ENCODE measurements around the gene RPA3. TPM values are rescaled to one million over a fixed set of nuclear protein-coding genes. Genes with fewer than 3 reads are reported as not detected.

RPA3 gene
- total RNA-seq: 33.7 and 50.7 TPM in 2 replicates

- H3K4me3 ChIP-seq (ENCODE audit: low read depth, low read length): no peak within 1 kb of the TSS
- TF ChIP-seq CTCF (conservative IDR thresholded peaks at IDR 0.05; ENCODE audit: low read depth, low read length): no peak
- no peak for DNase-seq (ENCODE audit: low read depth)
Measured at GRCh38 chr7:7718492-7718891, at the start of gene RPA3. RPA3 (minus strand) TSS chr7:7718607; CDS start chr7:7640418, 78,189 bp downstream.

- DNase-seq (ENCODE audit: low read depth): no peak
- no peak overlapping the region for H3K4me3 ChIP-seq (ENCODE audit: low read depth, low read length)
- no peak for TF ChIP-seq CTCF (conservative IDR thresholded peaks at IDR 0.05; ENCODE audit: low read depth, low read length)
Measured at GRCh38 chr7:7766671-7767070, 48.3 kb upstream of the RPA3 start.

GRCh38 chr7:7765422-7765821 is 47.0 kb upstream of the RPA3 start:
- DNase-seq (ENCODE audit: low read depth): no peak
- no peak overlapping the region for H3K4me3 ChIP-seq (ENCODE audit: low read depth, low read length)
- no peak for TF ChIP-seq CTCF (conservative IDR thresholded peaks at IDR 0.05; ENCODE audit: low read depth, low read length)

GRCh38 chr7:7764520-7765396 is 46.4 kb upstream of the RPA3 start:
- no peak for DNase-seq (ENCODE audit: low read depth)
- TF ChIP-seq CTCF (conservative IDR thresholded peaks at IDR 0.05; ENCODE audit: low read depth, low read length): no peak
- no peak overlapping the region for H3K4me3 ChIP-seq (ENCODE audit: low read depth, low read length)

GRCh38 chr7:7761974-7762779 is 43.8 kb upstream of the RPA3 start:
- no peak for TF ChIP-seq CTCF (conservative IDR thresholded peaks at IDR 0.05; ENCODE audit: low read depth, low read length)
- DNase-seq (ENCODE audit: low read depth): no peak
- no peak overlapping the region for H3K4me3 ChIP-seq (ENCODE audit: low read depth, low read length)

GRCh38 chr7:7761340-7761973 is 43.0 kb upstream of the RPA3 start:
- no peak for DNase-seq (ENCODE audit: low read depth)
- TF ChIP-seq CTCF (conservative IDR thresholded peaks at IDR 0.05; ENCODE audit: low read depth, low read length): peak; percentile 40
- H3K4me3 ChIP-seq (ENCODE audit: low read depth, low read length): no peak overlapping the region

Data from epithelial cell of proximal tubule (primary cell).